Smooth muscle cell (in vitro differentiated cells): ENCODE measurements around the gene B3GNT8. TPM values are rescaled to one million over a fixed set of nuclear protein-coding genes. Genes with fewer than 3 reads are reported as not detected.

Source experiments
- DNase-seq: peaks from one replicate; lab custom pipeline; 2025; ENCODE audit not compliant: unreplicated experiment; lab: John Stamatoyannopoulos, UW
- H2AFZ ChIP-seq: fragments of 200-600 bp; sonication (generic); 2 replicates; pipeline ENCODE4 v1.6.0; 2016; ENCODE audit warnings: antibody characterized with exemption, low read depth, mild to moderate bottlenecking
- H3F3A ChIP-seq: fragments of 200-600 bp; sonication (generic); 2 replicates; pipeline ENCODE4 v1.6.0; 2017; ENCODE audit warnings: antibody characterized with exemption, low read depth
- H3K27ac ChIP-seq: fragments of 200-600 bp; sonication (generic); 2 replicates; pipeline ENCODE4 v1.5.1; 2016; ENCODE audit warnings: low read depth, mild to moderate bottlenecking
- H3K27me3 ChIP-seq: fragments of 200-600 bp; sonication (generic); 2 replicates; pipeline ENCODE4 v1.6.1; 2016; ENCODE audit warnings: low read depth, mild to moderate bottlenecking
- H3K36me3 ChIP-seq: fragments of 200-600 bp; sonication (generic); 2 replicates; pipeline ENCODE4 v1.5.1; 2016; ENCODE audit warnings: low read depth
- H3K4me1 ChIP-seq: fragments of 200-600 bp; sonication (generic); 2 replicates; pipeline ENCODE4 v1.5.1; 2016; ENCODE audit warnings: low read depth
- H3K4me2 ChIP-seq: fragments of 200-600 bp; sonication (generic); 2 replicates; pipeline ENCODE4 v1.6.0; 2016; ENCODE audit warnings: mild to moderate bottlenecking
- H3K4me3 ChIP-seq: fragments of 200-600 bp; sonication (generic); 2 replicates; pipeline ENCODE4 v1.5.1; 2016; ENCODE audit warnings: mild to moderate bottlenecking
- H3K79me2 ChIP-seq: fragments of 200-600 bp; sonication (generic); 2 replicates; pipeline ENCODE4 v1.6.0; 2016; ENCODE audit warnings: low read depth, mild to moderate bottlenecking
- H3K9ac ChIP-seq: fragments of 200-600 bp; sonication (generic); 2 replicates; pipeline ENCODE4 v1.6.0; 2016; ENCODE audit warnings: low read depth
- H3K9me3 ChIP-seq: fragments of 200-600 bp; sonication (generic); replicated peaks from 2 replicates; pipeline ENCODE4 v1.5.1; 2016; ENCODE audit warnings: low read depth
- H4K20me1 ChIP-seq: fragments of 200-600 bp; sonication (generic); 2 replicates; pipeline ENCODE4 v1.6.0; 2016; ENCODE audit warnings: low read depth
- CTCF ChIP-seq: fragments of 200-600 bp; sonication (generic); IDR thresholded peaks from 2 replicates; pipeline ENCODE4 v1.5.1; 2017; ENCODE audit warnings: borderline replicate concordance, mild to moderate bottlenecking, antibody characterized with exemption; ENCODE audit not compliant: insufficient read depth, poor library complexity, severe bottlenecking
- WGBS: methylation state at CpG from one replicate; pipeline ENCODE4 v1.1.7; 2016; ENCODE audit warnings: low lambda C conversion rate; 5-methylcytosine and 5-hydroxymethylcytosine counted together
- polyA plus RNA-seq: library from polyadenylated mRNA; unstranded; fragments of >200 nt; fragmentation: Nextera tagmentation; extraction: Ambion mirVana; gene quantifications from 2 replicates; pipeline ENCODE4 v1.2.1, GENCODE V29; 2016
- total RNA-seq: library from RNA; depleted of rRNA; stranded (reverse); fragments of >200 nt; gene quantifications from 2 replicates; pipeline ENCODE4 v1.2.3, GENCODE V29; 2014

Gene B3GNT8
- total and polyA plus RNA-seq, 2 experiments from 2014 or later = 0.85 to 1.7 TPM

GRCh38 chr19:41402010-41402409 is 25.2 kb downstream of the B3GNT8 start:
- Histone ChIP-seq H3K4me3 (no peak overlapping the region), H3K4me2 (no peak overlapping the region), H3K36me3 (no peaks in the 10 kb centered on the region), H2AFZ (no peak overlapping the region), H3K27ac (no peak overlapping the region), H4K20me1 (peaks cover 3% of the 10 kb centered on the region), H3K27me3 (no peaks in the 10 kb centered on the region), H3K79me2 (peaks cover 21% of the 10 kb centered on the region), H3K9ac (no peak overlapping the region), H3K4me1 (peaks cover 9% of the 10 kb centered on the region), H3F3A (no peaks in the 10 kb centered on the region), H3K9me3 (no peaks in the 10 kb centered on the region)
- TF ChIP-seq CTCF = no peak
- DNase-seq = no peak
- 91% methylated on average over 3 of the region's 3 CpGs for WGBS

- H2AFZ ChIP-seq = no peak overlapping the region
- H3K4me2 ChIP-seq = no peak overlapping the region
- 89% methylated on average over 4 of the region's 4 CpGs for WGBS
- H3K4me3 ChIP-seq = no peak overlapping the region
- H3K4me1 ChIP-seq = peaks cover 13% of the 10 kb centered on the region
- H4K20me1 ChIP-seq = no peaks in the 10 kb centered on the region
- H3K79me2 ChIP-seq = peaks cover 21% of the 10 kb centered on the region
- H3K27ac ChIP-seq = no peak overlapping the region
- no peaks in the 10 kb centered on the region for H3K36me3 ChIP-seq
- H3K27me3 ChIP-seq = no peaks in the 10 kb centered on the region
- no peak for TF ChIP-seq CTCF
- no peak overlapping the region for H3K9ac ChIP-seq
- H3K9me3 ChIP-seq = no peaks in the 10 kb centered on the region
- H3F3A ChIP-seq = no peaks in the 10 kb centered on the region
- no peak for DNase-seq
These were observed 25.7 kb downstream of the B3GNT8 start for GRCh38 chr19:41401483-41401882.

GRCh38 chr19:41399525-41399924 is 27.6 kb downstream of the B3GNT8 start:
- 100% methylated on average over 2 of the region's 2 CpGs for WGBS
- no peak for TF ChIP-seq CTCF

GRCh38 chr19:41399091-41399490 is 28.1 kb downstream of the B3GNT8 start:
- Histone ChIP-seq H3K79me2 (peaks cover 21% of the 10 kb centered on the region), H2AFZ (no peak overlapping the region), H4K20me1 (no peaks in the 10 kb centered on the region), H3K9me3 (no peaks in the 10 kb centered on the region), H3K27me3 (no peaks in the 10 kb centered on the region), H3K9ac (peak overlapping the region; percentile 96), H3K4me3 (no peak overlapping the region), H3K27ac (no peak overlapping the region), H3K4me2 (peak overlapping the region; percentile 97), H3K4me1 (peaks cover 16% of the 10 kb centered on the region), H3K36me3 (no peaks in the 10 kb centered on the region), H3F3A (no peaks in the 10 kb centered on the region)
- no peak for DNase-seq
- WGBS = 91% methylated on average over 3 of the region's 3 CpGs
- TF ChIP-seq CTCF = no peak

More at GRCh38 chr19:41399525-41399924, 27.6 kb downstream of the B3GNT8 start:
- peaks cover 21% of the 10 kb centered on the region for H3K79me2 ChIP-seq
- no peak overlapping the region for H3K9ac ChIP-seq
- no peaks in the 10 kb centered on the region for H3K36me3 ChIP-seq
- no peak overlapping the region for H2AFZ ChIP-seq
- no peaks in the 10 kb centered on the region for H4K20me1 ChIP-seq
- no peak overlapping the region for H3K27ac ChIP-seq
- peaks cover 16% of the 10 kb centered on the region for H3K4me1 ChIP-seq
- H3F3A ChIP-seq = no peaks in the 10 kb centered on the region
- no peak overlapping the region for H3K4me2 ChIP-seq
- no peak for DNase-seq
- H3K9me3 ChIP-seq = no peaks in the 10 kb centered on the region
- H3K4me3 ChIP-seq = no peak overlapping the region
- no peaks in the 10 kb centered on the region for H3K27me3 ChIP-seq
